Stimulated activated CD4-positive, alpha-beta T cell treated with anti-CD3 and anti-CD28 coated beads, Interleukin-4, amount 100 ng/mL, for 4 hours (primary cell): ENCODE measurements around the gene VPS26C.
A peak's percentile ranks its signal among the peaks of the same experiment; 100 is the strongest.
"Not testable (repeated sequence)": the region's sequence is repeated elsewhere in the genome, so short reads cannot be mapped to it uniquely, and the experiment has no call there.

Source experiments
- DNase-seq, 2 experiments: peaks; one replicate each; pipeline ENCODE4 v3.0.0-alpha.2; 2020

Gene VPS26C

GRCh38 chr21:37227071-37228002 lies 39.8 kb downstream of the VPS26C start:
- no peak for DNase-seq

DNA sequence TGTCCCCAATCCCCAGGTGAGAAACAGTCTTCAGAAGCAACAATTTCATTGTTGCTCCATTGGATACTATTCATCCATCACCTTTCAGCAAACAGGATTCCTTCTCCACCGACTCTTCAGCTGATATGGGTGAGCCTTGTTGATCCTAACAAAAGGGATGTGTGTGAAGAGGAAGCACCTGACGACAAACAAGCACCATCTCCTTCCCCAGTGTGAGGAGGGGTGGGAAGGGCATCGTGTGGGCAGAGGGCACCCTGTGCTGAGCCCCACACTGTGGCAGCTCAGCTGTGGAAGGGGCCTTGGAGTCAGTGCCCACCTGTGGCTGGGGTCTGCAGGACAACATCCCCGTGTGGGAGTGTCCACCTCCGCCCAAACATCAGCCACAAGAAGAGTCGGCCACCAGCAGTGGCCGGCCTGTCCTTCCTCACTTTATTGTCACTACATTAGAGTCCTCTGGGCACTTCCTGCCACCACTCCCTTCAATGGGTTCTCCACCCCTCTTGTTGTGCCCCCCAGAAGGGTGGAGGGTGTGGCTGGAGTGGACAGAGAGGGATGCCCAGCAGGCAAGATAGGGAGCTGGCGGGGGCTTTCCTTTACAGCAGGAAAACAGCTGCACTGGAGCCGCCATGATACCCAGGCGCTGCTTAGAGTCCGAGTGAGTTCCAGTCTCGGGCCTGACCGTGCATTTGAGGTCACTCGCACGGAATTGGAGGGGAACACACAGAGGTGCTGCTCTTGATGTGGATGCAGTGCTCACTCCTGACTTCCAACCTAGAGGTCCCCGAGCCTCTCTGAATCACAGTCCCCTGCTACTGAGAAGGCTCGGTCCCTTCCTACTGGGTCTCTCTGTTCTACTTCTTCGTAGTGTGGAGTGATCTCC lies 40.9 kb downstream of the VPS26C start:
- no peak for DNase-seq

DNA sequence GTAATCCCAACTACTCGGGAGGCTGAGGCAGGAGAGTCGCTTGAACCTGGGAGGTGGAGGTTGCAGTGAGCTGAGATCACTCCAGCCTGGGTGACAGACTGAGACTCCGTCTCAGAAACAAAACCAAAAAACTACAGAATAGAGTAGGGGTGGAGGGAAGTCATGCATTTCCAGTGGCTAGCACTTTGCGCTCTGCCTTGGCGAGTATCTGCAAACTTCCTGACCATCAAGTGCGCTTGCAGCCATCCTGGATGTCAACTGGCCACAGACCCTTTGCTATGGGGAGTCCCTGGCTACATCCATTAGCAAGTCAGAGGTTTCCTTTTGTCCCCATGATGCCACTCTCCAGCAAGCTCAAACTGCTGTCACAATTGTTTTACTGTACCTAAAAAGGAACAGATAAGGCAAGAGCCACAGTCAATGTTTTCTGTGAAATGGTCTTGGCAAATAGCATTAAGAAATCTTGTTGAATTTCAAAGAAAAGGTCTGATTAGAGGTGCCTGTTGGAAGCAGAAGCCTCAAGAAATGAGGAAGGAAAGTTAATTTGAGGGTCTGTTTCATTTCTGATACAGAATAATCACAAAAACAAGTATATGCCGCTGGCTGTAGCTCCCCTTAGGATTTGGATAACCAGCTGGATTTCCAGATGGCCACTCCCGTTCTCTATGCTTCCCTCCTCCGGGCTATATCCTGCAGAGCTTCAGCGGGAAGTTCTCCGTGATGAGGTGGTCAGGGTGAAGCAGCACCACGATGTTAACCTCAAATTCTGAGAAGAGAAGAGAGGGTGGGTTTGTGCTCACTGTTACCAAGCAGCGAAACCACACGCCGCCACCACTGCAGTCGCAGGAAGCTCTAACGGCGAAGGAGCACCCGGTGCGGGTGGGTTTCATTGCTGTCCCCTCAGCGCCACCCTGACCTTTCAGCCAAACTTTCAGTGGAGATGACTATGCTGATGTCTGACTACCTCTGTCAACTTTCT lies 42.0 kb downstream of the VPS26C start:
- peak; percentile 16 to 32 for DNase-seq

- no peak for DNase-seq
Measured at GRCh38 chr21:37223804-37224345, 43.3 kb downstream of the VPS26C start.

DNA sequence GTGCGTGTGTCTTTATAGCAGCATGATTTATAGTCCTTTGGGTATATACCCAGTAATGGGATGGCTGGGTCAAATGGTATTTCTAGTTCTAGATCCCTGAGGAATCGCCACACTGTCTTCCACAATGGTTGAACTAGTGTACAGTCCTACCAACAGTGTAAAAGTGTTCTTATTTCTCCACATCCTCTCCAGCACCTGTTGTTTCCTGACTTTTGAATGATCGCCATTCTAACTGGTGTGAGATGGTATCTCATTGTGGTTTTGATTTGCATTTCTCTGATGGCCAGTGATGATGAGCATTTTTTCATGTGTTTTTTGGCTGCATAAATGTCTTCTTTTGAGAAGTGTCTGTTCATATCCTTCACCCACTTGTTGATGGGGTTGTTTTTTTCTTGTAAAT lies 44.9 kb downstream of the VPS26C start:
- not testable (repeated sequence) for DNase-seq

DNA sequence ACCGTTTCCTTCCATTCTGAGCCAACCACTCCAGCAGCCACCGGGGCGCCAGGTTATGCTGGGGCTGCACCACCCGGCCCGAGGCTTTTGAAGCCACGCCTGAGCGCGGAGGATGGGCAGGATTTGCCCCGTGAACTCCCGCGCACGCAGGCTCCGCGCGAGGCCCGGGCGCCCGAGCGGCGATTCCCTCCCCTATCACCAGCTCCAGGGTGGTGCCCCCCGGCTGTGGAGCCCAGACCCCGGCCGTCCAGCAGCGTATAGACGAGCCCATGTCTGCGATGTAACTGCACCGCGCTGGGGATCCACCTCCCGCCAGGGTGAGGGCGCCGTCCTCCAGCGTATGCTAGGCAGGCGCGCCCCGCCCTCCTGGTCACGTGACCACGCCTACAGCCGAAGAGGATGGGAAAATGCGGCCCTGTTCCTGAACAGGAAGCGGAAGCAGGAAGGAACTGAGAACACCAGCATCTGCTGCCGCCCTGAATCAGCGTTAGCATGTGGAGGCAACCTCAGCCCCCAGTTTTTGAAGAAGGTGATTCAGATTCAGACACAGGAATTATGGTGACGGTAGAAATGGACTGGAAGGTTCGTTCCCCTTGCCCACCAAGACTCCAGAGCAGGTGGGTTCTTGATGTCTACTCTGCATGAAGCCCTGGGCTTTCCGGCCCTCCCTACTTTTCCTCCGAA lies 46.0 kb downstream of the VPS26C start:
- peak; percentile 96 to 97 for DNase-seq

- DNase-seq, result peak; percentile 16 to 25
Measured at GRCh38 chr21:37220433-37220980, 46.6 kb downstream of the VPS26C start.

GRCh38 chr21:37219761-37220432 lies 47.2 kb downstream of the VPS26C start:
- peak; percentile 12 to 30 for DNase-seq

- no peak for DNase-seq
Measured at GRCh38 chr21:37214952-37215351, 52.2 kb downstream of the VPS26C start.

- DNase-seq, result no peak
Measured at GRCh38 chr21:37210799-37211198, 56.3 kb downstream of the VPS26C start.

- DNase-seq, result no peak
Measured at GRCh38 chr21:37210130-37210529, 57.0 kb downstream of the VPS26C start.

DNA sequence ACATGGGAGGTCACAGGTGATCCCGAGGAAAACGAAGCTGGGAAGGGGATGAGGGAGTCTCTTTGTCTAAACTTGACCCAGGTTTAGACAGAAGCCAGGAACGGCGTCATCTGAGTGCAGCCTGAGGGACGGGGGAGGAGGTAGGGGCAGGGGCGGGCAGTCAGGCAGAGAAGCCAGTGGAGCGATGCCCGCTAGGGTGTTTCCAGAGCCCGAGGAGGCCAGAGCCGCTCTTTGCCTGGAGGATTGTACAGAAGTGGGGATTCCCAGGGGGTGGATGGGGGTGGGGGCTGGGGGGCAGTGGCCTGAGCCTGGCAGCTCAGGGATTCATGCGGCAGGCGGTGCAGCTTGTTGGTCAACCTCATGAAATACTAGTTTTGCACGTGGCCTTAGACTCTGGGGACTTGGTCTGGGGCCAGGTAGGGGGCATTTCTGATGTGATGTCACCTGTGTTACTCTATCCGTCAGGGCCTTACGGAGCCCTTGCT lies 58.4 kb downstream of the VPS26C start:
- DNase-seq, result no peak

- DNase-seq, result peak in 1 of 2 experiments; percentile 12
Measured at GRCh38 chr21:37208056-37208721, 58.9 kb downstream of the VPS26C start.

- DNase-seq, result no peak
Measured at GRCh38 chr21:37207441-37208009, 59.6 kb downstream of the VPS26C start.

DNA sequence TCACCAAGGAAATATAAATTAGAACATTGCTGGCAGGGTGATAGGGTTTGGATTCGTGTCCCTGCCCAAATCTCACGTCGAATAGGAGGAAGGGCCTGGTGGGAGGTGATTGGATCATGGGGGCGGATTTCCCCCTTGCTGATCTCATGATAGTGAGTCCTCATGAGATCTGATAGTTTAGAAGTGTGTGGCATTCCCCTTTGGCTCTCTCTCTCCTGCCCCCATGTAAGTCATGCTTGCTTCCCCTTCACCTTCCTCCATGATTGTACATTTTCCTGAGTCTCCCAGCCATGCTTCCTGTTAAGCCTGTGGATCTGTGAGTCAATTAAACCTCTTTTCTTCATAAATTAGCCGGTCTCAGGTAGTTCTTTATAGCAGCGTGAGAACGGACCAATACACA lies 60.6 kb downstream of the VPS26C start:
- no peak for DNase-seq

- no peak for DNase-seq
Measured at GRCh38 chr21:37204580-37204979, 62.6 kb downstream of the VPS26C start.

DNA sequence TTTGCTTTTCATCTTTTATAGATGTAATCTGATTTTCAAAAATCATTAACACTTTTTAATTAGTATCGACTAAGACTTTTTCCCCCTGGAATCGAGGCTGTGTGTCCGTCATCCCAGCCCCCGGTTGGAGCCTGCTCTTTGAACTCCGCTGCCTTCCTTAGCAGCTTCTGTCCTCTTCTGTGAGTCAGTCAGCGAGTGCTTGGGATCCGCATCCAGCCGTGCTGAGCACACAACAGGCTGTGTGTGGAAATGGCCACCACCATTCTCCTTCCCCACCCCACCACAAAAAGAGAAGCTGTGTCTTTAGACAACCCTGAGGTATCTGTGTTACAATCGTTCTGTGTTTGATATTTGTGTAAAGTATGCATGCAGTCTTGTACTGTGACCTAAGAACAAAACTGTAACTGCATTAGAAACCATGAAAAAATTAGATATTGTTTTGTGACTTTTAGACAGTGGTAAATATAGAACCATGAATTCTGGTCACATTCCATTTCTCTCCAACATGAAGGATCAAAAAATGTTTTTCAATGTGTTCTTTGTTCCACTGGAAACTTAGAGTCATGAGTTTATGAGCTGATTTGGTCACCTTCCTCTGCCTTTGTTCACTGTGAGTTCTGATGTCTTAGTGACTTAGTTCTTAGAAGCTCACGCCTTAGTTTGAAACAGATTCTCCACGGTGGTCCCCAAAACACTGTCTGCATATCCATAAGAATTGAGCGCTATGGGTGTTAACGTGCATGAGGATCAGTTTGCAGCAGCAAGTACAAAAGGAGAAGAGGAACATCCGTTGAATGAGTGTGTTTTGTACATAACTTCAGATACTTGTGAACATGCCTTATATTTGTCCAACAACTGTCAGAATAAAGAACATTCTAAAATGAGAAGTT lies 64.7 kb downstream of the VPS26C start:
- DNase-seq, result no peak
